Inflammatory macrophage treated with lipopolysaccharide for 4 hours (primary cell): Measurements from ENCODE around the gene TPST2.

Experiments used
- DNase-seq: peaks from one replicate; pipeline ENCODE4 v3.0.0-alpha.2; 2020

Gene TPST2

DNA sequence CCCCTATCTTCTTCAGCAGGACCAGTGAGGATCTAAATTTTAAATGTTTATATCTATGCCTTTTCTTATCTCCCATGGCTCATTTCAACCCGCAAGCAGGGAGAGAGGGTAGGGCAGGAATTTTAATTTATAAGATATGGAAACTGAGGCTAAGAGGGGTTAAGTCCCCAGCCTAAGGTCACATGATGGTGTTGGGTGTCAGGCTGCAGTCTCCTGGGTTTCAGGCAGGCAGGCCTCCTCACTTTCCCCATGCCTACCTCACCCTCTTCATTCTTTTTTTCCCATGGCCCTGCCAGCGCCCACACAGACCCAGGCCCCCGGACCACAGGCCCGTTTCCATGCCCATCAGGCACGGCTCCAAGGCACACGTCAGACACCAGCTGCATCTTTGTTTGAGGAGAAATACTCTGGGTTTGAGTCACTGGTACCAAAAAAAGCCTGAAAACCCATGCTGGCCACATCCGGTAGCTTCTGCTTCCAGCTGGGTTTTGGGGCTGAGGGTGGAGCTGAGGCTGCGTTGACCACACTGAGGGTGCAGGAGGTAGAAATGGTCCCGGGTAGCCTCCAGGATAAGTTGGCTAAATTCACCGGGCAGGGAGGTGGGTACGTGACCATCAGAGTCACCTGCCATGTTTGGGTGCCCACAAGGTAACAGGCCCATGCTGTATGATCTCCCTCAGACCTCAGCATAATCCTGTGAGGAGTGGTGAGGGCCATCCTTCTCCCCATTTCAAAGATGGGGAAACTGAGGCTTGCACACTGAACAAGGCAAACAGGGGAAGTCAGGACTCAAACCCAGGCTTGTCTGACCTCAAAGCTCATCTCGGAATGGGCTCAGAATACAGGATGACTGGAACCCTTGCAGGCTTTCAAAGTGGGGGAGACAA is 20.4 kb upstream of the TPST2 start:
- DNase-seq: no peak

DNA sequence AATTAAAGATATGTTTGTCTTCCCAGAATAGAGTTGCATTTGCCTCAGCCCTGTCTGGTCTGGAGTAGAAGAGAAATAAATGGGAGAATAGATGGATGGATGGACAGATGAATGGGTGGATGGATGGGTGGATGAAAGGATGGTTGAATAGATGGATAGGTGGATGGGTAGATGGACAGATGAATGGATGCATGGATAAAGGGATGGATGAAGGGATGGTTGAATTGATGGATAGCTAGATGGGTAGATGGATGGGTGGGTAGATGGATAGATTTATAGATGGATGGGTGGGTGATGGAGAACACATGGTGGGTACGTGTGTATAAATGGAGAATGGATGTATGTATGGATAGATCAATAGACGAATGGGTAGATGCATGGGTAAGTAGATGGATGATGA is 19.4 kb upstream of the TPST2 start:
- DNase-seq: no peak

DNA sequence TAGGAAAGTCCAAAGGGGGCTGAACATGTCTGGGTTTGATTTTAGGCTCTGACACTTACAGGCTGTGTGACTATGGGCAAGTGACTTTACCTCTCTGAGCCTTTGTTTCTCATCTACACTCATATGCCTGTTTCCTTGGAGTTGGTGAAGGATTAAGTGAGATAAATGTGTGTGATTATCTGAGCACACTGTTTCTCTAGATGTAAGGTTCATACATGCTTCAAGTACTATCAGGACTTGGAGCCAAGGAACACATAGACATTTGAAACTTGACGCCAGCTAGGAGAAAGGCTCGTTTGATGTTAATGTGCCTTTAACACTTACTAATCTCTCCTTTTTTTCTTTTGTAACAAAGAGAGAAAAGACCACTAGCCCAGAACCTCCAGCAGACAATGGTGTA is 18.2 kb upstream of the TPST2 start:
- DNase-seq: no peak

DNA sequence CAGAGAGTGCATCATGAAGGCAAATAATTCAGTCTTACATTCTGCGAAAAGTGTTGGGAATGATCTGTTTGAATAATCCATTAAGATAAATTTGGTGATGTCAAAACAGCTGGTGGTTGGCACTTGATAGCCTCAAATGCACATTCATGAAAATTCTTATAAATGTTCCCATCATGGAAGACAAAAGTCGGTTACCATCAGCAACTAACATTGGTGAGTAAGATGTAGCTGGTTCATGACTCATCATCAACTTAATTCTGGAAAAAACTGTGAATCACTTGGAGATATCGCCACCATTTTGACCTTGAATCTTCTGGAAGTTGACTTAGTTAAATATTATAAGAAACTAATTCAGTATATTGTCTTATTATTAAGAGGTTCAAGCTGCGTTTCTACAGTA is 16.7 kb upstream of the TPST2 start:
- DNase-seq: peak; percentile 18

DNA sequence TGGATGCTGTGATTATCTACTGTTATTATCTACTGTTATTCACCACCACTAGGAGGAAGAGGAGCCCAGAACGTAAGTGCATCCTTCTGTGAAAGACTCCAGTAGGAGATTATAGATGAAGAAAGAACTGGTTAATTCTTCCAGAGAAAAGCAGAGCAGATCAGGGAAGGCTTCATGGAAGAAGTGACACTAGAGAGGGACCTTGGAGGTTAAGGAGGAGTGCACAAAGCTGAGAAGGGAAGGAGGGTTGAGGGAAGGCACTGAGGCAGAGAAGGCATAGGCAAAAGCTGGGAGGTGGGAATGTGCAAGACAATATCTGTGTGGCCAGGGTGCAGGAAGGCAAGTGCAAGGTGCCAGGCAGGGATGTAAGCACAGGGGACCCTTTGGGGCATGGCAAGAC is 14.4 kb upstream of the TPST2 start:
- no peak for DNase-seq

DNA sequence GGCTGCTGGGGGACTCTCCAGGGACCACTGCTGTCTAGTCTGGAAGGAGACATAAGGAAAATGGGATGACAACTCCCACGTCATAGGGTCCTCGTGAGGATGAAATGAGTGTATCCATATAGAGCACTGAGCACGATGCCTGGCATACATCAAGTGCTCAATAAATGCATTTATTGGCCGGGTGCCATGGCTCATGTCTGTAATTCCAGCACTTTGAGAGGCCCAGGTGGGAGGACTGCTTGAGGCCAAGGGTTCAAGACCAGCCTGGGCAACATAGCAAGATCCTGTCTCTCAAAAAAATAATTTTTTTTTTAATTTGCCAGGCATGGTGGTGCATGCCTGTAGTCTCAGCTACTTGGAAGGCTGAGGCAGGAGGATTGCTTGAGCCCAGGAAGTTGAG is 12.2 kb upstream of the TPST2 start:
- no peak for DNase-seq

DNA sequence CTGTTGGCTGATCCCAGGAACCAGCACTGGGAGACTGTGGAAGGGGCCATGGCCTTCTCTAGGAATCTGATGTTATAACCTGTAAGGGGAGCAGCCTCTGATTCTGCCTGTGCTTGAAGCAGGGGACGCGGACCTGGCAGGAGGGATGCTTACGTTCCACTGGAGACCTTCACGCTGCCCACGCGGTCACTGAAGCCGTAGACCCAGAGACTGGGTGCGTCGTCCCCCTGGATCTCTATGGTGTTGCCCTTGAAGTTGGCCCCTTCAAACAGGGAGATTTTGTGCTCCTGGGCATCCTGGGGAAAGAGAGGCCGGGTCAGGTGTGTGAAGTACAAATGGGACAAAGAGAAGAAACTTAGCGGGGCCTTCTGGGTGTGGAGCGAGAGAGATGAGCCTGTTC is 11.8 kb upstream of the TPST2 start:
- no peak for DNase-seq

DNA sequence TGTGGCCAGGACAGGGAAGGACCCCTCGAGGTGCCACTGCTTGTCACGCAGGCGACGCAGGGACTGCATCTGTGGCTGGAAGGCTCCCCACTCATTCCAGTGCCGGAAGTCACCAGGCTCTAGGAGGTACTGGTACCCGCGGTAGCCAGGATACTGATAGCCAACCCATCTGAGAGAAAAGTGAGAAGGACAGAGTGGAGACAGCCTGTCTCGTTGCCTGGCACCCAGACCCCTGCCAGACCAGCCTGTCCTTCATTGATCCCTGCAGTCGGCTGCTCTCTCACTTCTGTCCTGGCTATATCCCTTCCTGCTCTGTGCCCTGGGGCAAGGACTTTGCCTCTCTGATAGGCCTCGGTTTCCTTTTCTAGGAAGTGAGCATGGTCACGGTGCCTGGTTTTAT is 9.6 kb upstream of the TPST2 start:
- DNase-seq: no peak

DNA sequence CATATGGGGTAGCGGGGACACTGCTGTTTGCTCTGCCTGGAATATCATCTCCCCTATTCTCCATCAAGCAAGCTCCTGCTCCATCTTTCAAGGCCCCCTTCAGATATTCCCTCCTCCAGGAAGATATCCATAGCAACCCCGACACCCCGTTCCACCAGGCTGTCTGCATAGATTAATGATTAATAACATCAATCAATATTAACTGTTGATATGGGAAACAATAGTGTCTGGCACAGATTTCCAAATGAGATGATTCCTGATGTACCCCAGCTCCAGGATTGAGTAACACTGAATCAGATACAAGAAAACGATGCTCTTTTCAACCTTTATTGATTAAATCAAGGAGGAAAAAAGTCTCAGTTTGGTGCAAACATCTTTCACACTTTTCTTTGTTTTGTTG is 7.5 kb upstream of the TPST2 start:
- DNase-seq: no peak

DNA sequence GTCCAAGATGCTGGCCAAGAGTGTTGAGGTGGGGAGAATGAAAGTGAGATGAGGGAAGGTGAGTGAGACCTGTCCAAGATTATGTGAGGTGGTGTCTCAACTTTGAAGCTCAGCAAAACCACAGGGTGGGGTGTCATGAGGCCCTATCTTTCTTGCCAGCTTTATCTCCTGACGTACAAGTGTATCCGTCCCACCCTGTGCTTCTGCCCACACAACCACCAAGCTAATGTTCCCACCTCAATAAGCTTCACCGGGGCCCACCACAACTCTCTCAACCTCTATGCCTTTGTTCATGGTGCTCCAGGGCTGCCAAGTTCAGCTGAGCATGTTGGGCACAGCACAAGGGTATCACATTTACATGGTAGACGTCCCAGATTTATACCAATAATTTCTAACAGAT is 7.1 kb upstream of the TPST2 start:
- no peak for DNase-seq

DNA sequence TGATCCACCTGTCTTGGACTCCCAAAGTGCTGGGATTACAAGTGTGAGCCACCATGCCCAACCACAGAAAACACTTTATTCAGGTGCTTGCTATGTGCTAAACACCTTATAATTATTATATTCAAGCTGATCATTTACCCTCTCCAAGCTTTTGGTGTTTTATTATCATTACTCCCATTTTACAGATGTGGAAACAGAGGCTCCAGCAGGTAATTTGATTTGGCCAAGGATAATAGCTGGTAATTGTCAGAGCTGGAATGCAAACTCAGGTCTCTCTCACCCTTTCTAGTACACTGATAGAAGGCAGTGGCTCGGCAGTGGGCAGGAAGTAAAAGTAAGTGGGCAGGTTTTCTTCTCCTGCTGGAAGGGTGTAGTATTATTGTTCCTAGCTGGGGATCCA is 3.8 kb upstream of the TPST2 start:
- DNase-seq: no peak

DNA sequence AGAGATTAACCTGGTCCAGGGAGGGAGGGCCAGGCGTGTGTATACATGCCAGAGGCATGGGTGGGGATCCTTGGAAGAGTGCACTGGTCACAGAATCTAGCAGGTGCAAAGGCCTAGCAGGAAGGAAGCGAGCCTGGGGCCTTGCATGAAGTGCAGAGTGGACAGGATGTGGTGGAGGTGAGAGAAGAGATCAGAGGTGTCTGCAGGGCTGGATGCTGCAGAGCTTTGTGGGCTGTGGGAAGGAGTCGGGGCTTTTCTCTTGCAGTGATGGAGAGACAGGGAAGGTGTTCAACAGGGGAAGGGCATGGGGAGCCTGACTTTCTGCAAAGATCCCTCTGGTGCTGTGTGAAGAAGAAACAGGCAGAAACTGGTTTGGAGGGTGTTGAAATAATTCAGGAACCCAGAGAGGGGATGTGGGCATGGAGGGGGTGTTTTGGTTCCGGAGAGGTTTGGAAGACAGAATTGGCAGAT is 2.5 kb upstream of the TPST2 start:
- peak; percentile 18 for DNase-seq

DNA sequence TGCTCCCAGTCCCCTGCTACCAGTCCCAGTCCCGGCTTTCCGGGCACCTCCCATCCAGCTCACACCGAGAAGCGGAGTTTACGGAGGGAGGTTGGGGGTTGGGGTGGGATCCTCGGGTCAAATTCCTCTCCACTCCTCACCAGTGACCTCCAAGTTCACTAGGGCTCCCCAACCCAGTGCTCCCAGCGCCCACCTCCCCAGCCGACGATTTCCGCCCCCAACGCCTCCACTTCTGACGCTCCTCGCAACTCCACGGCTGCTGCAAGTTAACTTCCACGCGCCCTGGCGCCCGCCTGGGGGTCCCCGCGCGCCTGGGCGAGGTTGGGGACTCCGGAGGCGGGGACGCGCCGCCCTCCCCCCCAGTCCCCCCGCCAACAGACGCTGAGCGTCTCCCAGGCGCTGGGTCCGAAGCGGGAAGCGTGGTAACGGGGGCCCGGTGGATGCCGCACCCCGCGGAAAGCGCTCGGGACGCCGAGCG is 526 bp downstream of the TPST2 start:
- peak; percentile 26 for DNase-seq

DNA sequence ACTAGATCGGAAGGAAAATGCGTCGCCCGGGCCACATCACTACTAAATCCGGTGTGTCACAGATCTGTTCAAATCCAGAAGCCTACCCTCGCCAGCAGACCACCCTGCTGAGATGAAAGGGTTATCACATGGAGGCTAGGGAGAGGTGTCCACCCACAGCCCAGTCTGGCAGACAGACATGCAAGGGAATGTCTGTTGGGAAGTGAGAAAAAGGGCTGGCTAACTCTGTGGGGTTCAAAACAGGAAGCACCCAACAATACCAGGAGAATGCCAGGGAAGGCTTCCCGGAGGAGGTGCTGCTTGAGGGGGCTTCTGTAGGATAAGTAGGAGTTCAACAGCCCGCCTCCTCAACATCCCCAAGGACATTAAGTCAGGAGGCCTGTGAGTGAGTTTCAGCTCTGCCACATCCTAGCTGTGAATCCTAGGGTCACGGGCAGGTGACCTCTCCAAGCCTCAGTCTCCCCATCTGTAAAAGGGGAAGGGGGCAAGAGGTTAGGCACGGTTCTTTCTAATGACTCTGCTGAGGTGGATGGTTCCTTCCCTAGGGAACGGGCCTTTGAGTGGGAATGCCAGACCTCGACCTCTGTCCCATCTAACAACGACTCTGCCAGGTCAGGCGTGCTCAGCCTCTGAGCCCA is 1.1 kb downstream of the TPST2 start:
- peak; percentile 36 for DNase-seq

DNA sequence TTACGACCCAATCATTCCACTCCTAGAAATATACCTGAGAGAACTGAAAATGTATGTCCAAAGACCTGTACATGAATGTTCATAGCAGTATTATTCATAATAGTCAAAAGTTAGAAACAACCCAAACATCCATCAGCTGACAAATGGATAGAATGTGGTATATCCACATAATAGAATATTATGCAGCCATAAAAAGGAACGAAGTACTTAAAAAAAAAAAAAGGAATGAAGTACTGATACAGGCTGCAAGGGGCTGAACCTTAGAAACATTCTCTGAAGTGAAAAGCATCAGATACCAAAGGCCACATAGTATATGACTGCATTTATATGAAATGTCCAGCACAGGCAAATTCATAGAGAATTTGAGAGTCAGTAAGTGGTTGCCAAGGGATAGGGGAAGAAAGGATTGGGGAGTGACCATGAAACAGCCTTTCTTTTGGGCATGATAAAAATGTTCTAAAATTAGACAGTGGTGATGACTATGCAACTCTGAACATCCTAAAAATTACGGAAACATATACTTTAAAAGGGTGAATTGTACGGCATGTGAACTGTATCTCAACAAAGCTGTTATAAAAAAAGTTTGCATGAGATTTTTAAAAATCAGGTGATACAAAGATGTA is 1.8 kb downstream of the TPST2 start:
- DNase-seq: peak; percentile 72

DNA sequence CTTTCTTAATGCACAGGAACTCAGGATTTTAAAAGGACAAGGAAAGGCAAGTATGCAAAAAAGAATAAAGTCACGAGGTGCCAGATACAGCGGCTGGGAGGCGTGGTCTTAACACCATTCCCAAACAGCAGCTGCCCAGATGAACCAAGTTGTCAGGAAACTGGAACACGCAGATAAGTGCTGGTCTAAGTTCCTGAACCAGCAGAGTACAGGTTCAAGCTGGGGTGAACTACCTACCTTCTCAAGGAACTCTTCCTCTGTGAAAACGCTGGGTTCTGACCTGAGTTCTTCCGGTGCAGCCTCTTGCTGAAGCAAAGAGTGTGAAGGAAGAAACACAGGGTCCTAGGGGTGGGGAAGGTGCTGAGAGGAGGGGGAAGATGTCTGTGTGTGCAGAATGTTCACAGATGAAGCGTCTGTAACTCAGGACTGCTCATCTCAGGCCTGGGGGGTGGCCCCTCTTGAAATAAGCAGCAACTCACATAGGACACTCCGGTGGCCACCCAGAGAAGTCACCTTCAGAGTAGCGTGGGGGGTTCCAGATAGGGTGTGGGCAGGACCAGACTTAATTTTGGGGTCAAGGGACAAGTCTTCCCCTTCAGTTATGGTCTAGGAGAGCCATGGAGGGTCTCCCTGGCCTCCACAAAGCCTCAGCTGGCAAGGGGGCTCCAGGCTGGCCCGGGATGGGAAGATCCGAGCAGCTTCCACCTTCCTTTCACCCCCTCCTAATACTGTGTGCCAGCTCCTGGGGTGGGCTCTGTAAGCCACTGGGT is 3.2 kb downstream of the TPST2 start:
- no peak for DNase-seq

DNA sequence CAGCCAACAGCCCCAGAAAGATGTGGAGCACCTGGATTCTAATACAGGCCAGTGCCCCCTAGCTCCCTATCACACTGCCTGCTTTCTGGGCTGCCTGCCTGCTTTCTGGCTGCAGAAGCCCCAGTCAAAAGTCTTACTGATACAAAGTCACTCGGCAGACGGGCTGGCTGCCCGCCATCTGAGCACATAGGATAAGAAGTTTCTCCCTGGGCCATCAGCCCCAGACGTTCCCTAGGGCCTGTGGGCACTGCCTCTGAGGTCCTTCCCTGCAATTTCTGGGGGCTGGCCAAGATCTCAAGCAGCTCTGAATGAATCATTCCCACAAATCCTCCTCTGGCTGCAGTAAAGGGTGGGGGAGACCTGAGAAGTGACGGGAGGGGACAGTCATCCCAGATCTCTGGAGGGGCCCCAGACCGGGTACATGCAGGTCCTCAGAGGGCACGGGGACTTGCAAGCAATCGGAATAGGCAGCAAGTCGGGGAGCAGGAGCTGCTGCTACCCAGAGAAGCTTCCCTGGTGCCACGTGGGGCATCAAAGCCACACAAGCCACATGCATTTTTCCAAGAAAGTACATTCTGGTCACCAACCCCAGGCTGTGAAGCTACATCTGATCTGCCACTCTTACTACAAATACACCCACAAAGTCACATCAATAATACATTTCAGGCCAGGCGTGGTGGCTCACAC is 4.7 kb downstream of the TPST2 start:
- no peak for DNase-seq

DNA sequence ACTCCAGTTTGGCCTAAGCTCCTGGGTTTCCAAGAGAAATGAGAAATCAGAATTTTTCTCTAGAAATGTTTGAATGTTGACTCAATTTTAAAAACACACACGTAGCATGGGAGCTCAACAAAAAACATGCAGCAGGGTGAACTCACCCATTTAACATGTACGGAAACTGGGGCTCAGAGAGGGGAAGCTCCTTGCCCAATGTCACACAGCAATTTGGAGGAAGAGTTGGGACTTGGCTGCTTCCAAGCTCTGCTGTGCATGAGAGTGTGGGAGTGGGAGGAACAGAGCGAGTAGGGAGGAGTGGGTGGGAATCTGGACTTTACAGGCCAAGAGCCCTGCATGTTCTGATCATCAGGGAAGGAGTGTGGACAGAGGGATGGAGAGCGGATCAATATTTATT is 5.9 kb downstream of the TPST2 start:
- DNase-seq: no peak

DNA sequence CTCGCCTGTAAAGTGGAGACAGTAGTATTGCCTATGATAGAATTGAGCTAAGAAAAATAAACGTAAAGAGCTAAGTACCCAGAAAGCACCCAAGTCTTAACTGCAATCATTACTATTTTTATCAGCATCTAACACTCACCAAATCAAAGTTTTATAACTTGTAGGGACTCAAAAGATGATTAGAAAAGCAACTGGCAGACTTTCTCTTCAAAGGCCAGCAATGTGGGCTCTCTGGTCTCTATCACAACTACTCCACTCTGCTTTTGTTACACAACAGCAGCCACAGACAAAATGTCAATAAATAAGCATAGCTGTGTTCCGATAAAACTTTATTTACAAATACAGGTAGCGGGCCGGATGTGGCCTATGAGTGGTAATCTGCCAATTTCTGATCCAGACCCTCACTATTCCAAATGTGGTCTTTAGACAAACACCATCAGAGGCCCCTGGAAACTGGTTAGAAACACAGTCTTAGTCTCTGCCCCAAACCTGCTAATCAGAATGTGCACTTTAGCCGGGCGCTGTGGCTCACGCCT is 8.2 kb downstream of the TPST2 start:
- DNase-seq: no peak

DNA sequence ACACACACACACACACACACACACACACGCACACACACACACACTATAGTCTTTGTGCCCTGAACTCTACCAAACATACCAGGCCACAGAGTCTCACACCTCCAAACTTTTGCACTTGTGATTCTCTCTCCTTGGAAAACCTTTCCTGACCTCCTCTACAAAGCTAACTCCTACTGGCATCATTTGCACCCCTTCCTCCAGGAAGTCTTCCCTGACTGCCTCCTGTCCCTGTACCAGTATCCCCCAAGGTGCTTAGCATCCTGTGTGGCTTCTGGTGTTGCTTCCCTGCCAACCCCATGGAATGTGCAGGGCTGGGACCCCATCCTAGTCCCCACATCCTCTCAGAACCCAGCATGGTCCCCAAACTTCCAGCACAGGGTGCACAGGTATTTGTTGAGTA is 8.9 kb downstream of the TPST2 start:
- no peak for DNase-seq

DNA sequence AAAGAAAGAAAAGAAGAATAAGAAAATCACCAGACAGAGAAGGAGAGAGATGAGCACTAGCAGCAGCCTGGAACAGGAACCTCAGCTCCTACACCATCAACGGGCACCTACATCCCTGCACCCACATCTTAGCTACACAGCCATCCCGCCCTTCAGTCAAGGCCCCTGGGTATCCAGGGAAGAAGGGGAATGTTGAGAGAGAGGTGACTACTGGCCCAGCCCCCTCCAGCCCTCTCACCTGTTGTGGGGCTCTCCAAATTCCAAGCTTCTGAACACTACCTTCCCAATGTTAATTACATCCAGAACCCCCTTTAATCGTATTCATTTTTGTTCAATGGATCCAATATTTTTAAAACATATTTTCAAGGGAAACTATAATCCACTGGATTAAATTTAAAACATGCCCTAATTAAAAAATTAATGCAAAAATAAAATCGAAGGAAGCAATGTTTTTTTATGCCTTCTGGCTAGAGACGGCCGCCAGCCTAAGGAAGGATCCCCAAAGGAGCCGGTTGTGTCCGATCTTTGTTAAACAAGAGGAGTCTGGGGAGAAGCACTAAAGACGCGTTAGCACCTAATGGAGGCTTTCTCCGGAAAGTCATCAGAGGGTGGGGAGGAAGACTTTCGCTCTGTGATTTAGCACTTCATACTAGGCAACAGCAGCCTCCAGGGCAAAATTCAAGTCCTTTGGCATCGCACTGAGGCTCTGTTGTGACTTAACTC is 9.5 kb downstream of the TPST2 start:
- no peak for DNase-seq
